ENCODE measurements around the gene ACAD8.
"Not testable (repeated sequence)": the region's sequence is repeated elsewhere in the genome, so short reads cannot be mapped to it uniquely, and the experiment has no call there.

ACAD8 gene

GRCh38 chr11:134238956-134239355, 14.4 kb upstream of the ACAD8 start:
- no peak for DNase-seq (ENCODE audit: low read depth in 1 of 2, low spot score in 1 of 2)

- DNase-seq (ENCODE audit: low read depth in 1 of 2, low spot score in 1 of 2), result no peak
These were observed 12.8 kb upstream of the ACAD8 start for GRCh38 chr11:134240592-134240991.

GRCh38 chr11:134242376-134242775, 11.0 kb upstream of the ACAD8 start:
- DNase-seq (ENCODE audit: low read depth in 1 of 2, low spot score in 1 of 2), result no peak

- no peak for DNase-seq (ENCODE audit: low read depth in 1 of 2, low spot score in 1 of 2)
These were observed 9.5 kb upstream of the ACAD8 start for GRCh38 chr11:134243913-134244312.

- DNase-seq (ENCODE audit: low read depth in 1 of 2, low spot score in 1 of 2), result no peak
These were observed 8.8 kb upstream of the ACAD8 start for GRCh38 chr11:134244593-134244992.

- no peak for DNase-seq (ENCODE audit: low read depth in 1 of 2, low spot score in 1 of 2)
These were observed 7.9 kb upstream of the ACAD8 start for GRCh38 chr11:134245434-134245833.

- no peak for DNase-seq (ENCODE audit: low read depth in 1 of 2, low spot score in 1 of 2)
These were observed 7.3 kb upstream of the ACAD8 start for GRCh38 chr11:134246100-134246499.

- DNase-seq (ENCODE audit: low read depth in 1 of 2, low spot score in 1 of 2), result no peak
These were observed 6.7 kb upstream of the ACAD8 start for GRCh38 chr11:134246678-134247077.

- DNase-seq (ENCODE audit: low read depth in 1 of 2, low spot score in 1 of 2), result no peak
These were observed 4.4 kb upstream of the ACAD8 start for GRCh38 chr11:134248910-134249480.

- no peak for DNase-seq (ENCODE audit: low read depth in 1 of 2, low spot score in 1 of 2)
These were observed 3.1 kb upstream of the ACAD8 start for GRCh38 chr11:134250246-134250645.

- no peak for DNase-seq (ENCODE audit: low read depth in 1 of 2, low spot score in 1 of 2)
These were observed 2.7 kb upstream of the ACAD8 start for GRCh38 chr11:134250675-134251074.

- no peak for DNase-seq (ENCODE audit: low read depth in 1 of 2, low spot score in 1 of 2)
These were observed 801 bp upstream of the ACAD8 start for GRCh38 chr11:134252346-134253187.

- DNase-seq (ENCODE audit: low read depth in 1 of 2, low spot score in 1 of 2), result no peak
These were observed 1.2 kb downstream of the ACAD8 start for GRCh38 chr11:134254433-134255183.

GRCh38 chr11:134255184-134255561, 1.8 kb downstream of the ACAD8 start:
- DNase-seq (ENCODE audit: low read depth in 1 of 2, low spot score in 1 of 2), result not testable (repeated sequence)

- no peak for DNase-seq (ENCODE audit: low read depth in 1 of 2, low spot score in 1 of 2)
These were observed 3.7 kb downstream of the ACAD8 start for GRCh38 chr11:134257101-134257500.

GRCh38 chr11:134258577-134258976, 5.2 kb downstream of the ACAD8 start:
- DNase-seq (ENCODE audit: low read depth in 1 of 2, low spot score in 1 of 2), result no peak

- DNase-seq (ENCODE audit: low read depth in 1 of 2, low spot score in 1 of 2), result no peak
These were observed 7.1 kb downstream of the ACAD8 start for GRCh38 chr11:134260503-134260902.

GRCh38 chr11:134260983-134261382, 7.6 kb downstream of the ACAD8 start:
- DNase-seq (ENCODE audit: low read depth in 1 of 2, low spot score in 1 of 2), result no peak

GRCh38 chr11:134261626-134262488, 8.5 kb downstream of the ACAD8 start:
- no peak for DNase-seq (ENCODE audit: low read depth in 1 of 2, low spot score in 1 of 2)

GRCh38 chr11:134264966-134265764, 11.8 kb downstream of the ACAD8 start:
- DNase-seq (ENCODE audit: low read depth in 1 of 2, low spot score in 1 of 2), result no peak

Data from activated T-helper 1 cell treated with anti-CD3 and anti-CD28 coated beads, Interleukin-2, amount 50 U/mL, for 16 hours (primary cell).